Activated CD8-positive, alpha-beta memory T cell treated with anti-CD3 and anti-CD28 coated beads, Interleukin-2, amount 10 ng/mL, durations not matched to agents 7 days and 5 days (primary cell): ENCODE measurements around the gene PPP1R14C. TPM values are rescaled to one million over a fixed set of nuclear protein-coding genes. Genes with fewer than 3 reads are reported as not detected.

ENCODE experiments used
- ATAC-seq: fragments of 150-1000 bp; cut with Tn5 transposase; one replicate; pipeline ENCODE4 v1.10.0; 2021; ENCODE audit warnings: moderate library complexity
- CTCF ChIA-PET: fragments of 350-600 bp; sonication (Branson Sonifier 250); formaldehyde crosslinking; loops from one replicate; lab custom pipeline; 2021; ENCODE audit warnings: antibody characterized with exemption; lab: Charles Lee
- DNase-seq: peaks from one replicate; pipeline ENCODE4 v3.0.0-alpha.2; 2020
- H3K27ac Mint-ChIP-seq: one replicate; pipeline ENCODE4 v1.8.0; 2021; ENCODE audit warnings: mild to moderate bottlenecking, mixed read lengths
- H3K27me3 Mint-ChIP-seq: one replicate; pipeline ENCODE4 v1.8.0; 2021; ENCODE audit warnings: mixed read lengths
- H3K36me3 Mint-ChIP-seq: one replicate; pipeline ENCODE4 v1.8.0; 2021; ENCODE audit warnings: mild to moderate bottlenecking, mixed read lengths
- H3K4me1 Mint-ChIP-seq: one replicate; pipeline ENCODE4 v1.8.0; 2021; ENCODE audit warnings: mixed read lengths
- H3K4me3 Mint-ChIP-seq: one replicate; pipeline ENCODE4 v1.8.0; 2021; ENCODE audit warnings: mild to moderate bottlenecking, moderate library complexity, mixed read lengths
- H3K9me3 Mint-ChIP-seq: one replicate; pipeline ENCODE4 v1.8.0; 2022; ENCODE audit warnings: low read depth, mixed read lengths
- total RNA-seq, 2 experiments: library from RNA; stranded (reverse); gene quantifications; one replicate each; pipeline ENCODE4 v1.2.3, GENCODE V29; 2021

PPP1R14C gene
- total RNA-seq, 2 experiments from 2014 or later: 0.09 TPM; not detected in 1

DNA sequence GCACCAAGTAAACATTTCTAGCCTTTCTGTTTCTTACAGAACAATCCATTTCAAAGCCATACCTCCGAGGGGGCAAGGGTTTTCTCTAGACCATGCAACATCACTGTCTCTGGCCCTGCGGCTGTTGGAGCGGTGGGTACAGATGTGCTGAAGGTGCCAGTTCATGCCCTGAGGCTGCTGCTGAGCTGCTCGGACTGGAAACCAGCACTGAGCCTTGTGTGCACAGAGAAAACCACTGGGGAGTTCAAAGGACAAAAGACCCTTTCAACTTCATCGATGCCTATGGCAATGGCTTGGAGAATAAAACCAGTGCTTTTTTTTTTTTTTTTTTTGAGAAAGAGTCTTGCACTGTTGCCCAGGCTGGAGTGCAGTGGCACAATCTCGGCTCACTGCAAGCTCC is 132.6 kb downstream of the PPP1R14C start:
- CTCF ChIA-PET: interaction anchor here (1.1 kb wide), 1 partner anchor 16 kb away, joined by 3 read pairs; no protein-coding TSS in a partner anchor
- Mint-ChIP-seq H3K4me1 (peaks cover 10% of the 10 kb centered on the region), H3K4me3 (no peak overlapping the region), H3K36me3 (no peaks in the 10 kb centered on the region), H3K9me3 (no peaks in the 10 kb centered on the region), H3K27ac (no peak overlapping the region), H3K27me3 (peaks cover 65% of the 10 kb centered on the region)
- DNase-seq (no peak), ATAC-seq (no peak)

DNA sequence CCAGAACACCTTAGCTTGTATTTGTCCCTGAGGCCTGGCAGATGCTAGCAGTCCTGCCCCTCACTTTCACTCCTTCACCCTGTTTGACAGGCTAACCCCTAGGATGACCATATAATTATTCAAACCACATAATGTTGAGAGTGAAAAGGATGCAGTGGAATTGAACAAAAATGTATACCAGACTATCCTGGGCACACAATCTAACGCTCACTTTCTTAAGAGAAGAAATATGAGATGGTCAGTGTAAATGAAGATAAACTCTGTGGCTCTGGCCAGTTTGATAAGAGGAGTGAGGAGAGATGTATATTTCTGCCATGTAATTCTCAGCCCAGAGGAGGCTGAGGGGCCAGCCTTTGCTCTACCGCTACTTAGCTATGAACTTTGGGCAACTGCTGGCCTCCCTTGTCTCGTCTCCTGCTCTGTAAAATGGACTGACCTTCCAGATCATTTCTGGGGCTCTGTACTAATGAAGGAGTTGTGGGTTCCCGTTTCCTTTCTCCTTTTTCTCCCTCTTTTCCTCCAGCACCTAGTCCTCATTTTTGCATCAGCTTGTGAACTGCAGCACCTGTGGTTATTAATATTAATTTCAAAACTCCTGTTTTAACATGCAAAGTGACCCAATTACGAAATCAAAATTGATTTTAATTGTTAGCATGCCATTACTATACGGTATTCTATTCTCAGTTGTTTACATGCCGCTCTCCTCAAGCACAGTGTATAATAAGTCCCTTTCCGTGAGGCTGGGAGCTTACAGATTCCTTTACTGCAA is 133.5 kb downstream of the PPP1R14C start:
- Mint-ChIP-seq H3K4me1 (peaks cover 10% of the 10 kb centered on the region), H3K27me3 (peaks cover 69% of the 10 kb centered on the region), H3K36me3 (no peaks in the 10 kb centered on the region), H3K9me3 (no peaks in the 10 kb centered on the region), H3K27ac (no peak overlapping the region), H3K4me3 (no peak overlapping the region)
- CTCF ChIA-PET: no interaction called here
- DNase-seq (no peak), ATAC-seq (no peak)

DNA sequence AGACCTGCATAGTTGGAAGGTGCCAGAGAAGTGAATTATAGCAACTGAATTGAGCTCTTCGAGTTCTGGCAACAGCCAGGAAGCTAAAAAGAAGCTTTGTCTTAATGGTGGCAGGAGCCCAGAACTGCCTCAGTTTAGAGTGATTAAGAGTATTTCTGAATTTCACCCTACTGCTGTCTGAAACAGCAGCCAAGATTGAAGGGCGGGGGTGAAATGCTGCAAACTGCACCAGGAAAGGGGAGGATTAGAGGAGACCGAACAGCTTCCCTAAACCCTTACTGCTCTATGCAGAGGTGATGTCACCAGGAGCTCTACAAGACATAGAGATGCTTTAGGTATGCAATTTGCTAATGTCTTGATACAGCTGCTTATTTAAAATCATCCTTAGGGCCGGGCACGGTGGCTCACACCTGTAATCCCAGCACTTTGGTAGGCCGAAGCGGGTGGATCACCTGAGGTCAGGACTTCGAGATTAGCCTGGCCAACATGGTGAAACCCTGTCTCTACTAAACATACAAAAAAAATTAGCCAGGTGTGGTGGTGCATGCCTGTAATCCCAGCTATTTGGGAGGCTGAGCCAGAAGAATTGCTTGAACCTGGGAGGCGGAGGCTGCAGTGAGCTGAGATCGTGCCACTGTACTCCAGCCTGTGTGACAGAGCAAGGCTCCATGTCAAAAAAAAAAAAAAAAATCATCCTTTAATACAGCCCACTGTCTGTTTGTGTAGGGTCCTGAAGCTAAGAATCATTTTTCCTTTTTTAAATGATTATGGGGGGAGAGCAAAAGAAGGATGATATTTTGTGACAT is 134.3 kb downstream of the PPP1R14C start:
- no peak overlapping the region for H3K27ac Mint-ChIP-seq
- DNase-seq: no peak
- H3K9me3 Mint-ChIP-seq: no peaks in the 10 kb centered on the region
- H3K27me3 Mint-ChIP-seq: peaks cover 72% of the 10 kb centered on the region
- ATAC-seq: no peak
- H3K4me1 Mint-ChIP-seq: peaks cover 10% of the 10 kb centered on the region
- H3K4me3 Mint-ChIP-seq: no peak overlapping the region
- no peaks in the 10 kb centered on the region for H3K36me3 Mint-ChIP-seq
- CTCF ChIA-PET: no interaction called here

DNA sequence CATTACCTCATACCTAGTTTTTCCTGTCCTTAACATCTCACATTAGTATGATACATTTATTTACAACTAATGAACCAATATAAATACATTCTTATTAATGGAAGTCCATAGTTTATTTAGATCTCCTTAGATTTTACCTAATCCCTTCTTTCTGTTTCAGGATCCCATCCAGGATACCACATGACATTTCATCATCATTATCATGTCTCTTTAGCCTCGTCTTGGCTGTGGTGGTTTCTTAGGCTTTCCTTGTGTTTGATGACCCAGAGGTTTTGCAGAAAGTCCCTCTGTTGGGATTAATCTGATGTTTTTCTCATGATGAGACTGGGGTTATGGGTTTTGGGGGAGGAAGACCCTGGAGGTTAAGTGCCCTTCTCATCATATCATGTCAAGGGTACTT is 136.7 kb downstream of the PPP1R14C start:
- H3K4me1 Mint-ChIP-seq: no peaks in the 10 kb centered on the region
- H3K36me3 Mint-ChIP-seq: no peaks in the 10 kb centered on the region
- no peak overlapping the region for H3K4me3 Mint-ChIP-seq
- H3K9me3 Mint-ChIP-seq: no peaks in the 10 kb centered on the region
- DNase-seq (no peak), ATAC-seq (no peak)
- CTCF ChIA-PET: no interaction called here
- peaks cover 71% of the 10 kb centered on the region for H3K27me3 Mint-ChIP-seq
- H3K27ac Mint-ChIP-seq: no peak overlapping the region

DNA sequence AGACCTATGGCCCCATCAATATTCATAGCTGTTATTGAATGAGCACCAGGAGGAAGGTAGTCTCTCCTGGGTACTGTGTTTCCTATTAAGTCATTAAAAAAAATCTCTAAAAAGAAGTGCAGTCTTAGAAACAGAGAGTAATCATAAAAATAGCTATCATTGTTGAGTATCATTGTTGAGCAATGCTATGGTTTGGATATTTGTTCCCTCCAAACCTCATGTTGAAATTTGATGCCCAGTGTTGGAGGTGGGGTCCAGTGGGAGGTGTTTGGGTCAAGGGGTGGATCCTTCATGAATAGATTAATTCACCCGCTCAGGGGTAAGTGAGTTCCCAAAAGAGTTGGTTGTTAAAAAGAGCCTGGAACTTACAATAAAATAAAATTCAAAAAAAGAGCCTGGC is 137.9 kb downstream of the PPP1R14C start:
- DNase-seq (no peak), ATAC-seq (no peak)
- Mint-ChIP-seq H3K27ac (no peak overlapping the region), H3K9me3 (no peaks in the 10 kb centered on the region), H3K36me3 (no peaks in the 10 kb centered on the region), H3K27me3 (peaks cover 74% of the 10 kb centered on the region), H3K4me3 (no peak overlapping the region), H3K4me1 (no peaks in the 10 kb centered on the region)
- CTCF ChIA-PET: no interaction called here

- DNase-seq: no peak
- no peaks in the 10 kb centered on the region for H3K4me1 Mint-ChIP-seq
- no peaks in the 10 kb centered on the region for H3K36me3 Mint-ChIP-seq
- CTCF ChIA-PET: no interaction called here
- ATAC-seq: no peak
- no peak overlapping the region for H3K4me3 Mint-ChIP-seq
- H3K27ac Mint-ChIP-seq: no peak overlapping the region
- H3K27me3 Mint-ChIP-seq: peaks cover 75% of the 10 kb centered on the region
- no peaks in the 10 kb centered on the region for H3K9me3 Mint-ChIP-seq
Observed at GRCh38 chr6:150281767-150282166, 138.9 kb downstream of the PPP1R14C start.

GRCh38 chr6:150282806-150283205 is 140.0 kb downstream of the PPP1R14C start:
- Mint-ChIP-seq H3K27ac (no peak overlapping the region), H3K4me3 (no peak overlapping the region), H3K4me1 (no peaks in the 10 kb centered on the region), H3K9me3 (no peaks in the 10 kb centered on the region), H3K36me3 (no peaks in the 10 kb centered on the region), H3K27me3 (peaks cover 68% of the 10 kb centered on the region)
- DNase-seq: no peak
- ATAC-seq: no peak
- CTCF ChIA-PET: no interaction called here

- CTCF ChIA-PET: no interaction called here
- Mint-ChIP-seq H3K27me3 (peaks cover 60% of the 10 kb centered on the region), H3K27ac (no peak overlapping the region), H3K9me3 (no peaks in the 10 kb centered on the region), H3K4me1 (no peaks in the 10 kb centered on the region), H3K36me3 (no peaks in the 10 kb centered on the region), H3K4me3 (no peak overlapping the region)
- no peak for DNase-seq
- ATAC-seq: no peak
Observed at GRCh38 chr6:150286460-150286859, 143.6 kb downstream of the PPP1R14C start.

GRCh38 chr6:150286912-150287311 is 144.1 kb downstream of the PPP1R14C start:
- peaks cover 56% of the 10 kb centered on the region for H3K27me3 Mint-ChIP-seq
- DNase-seq: no peak
- H3K4me1 Mint-ChIP-seq: no peaks in the 10 kb centered on the region
- ATAC-seq: no peak
- no peaks in the 10 kb centered on the region for H3K36me3 Mint-ChIP-seq
- no peak overlapping the region for H3K4me3 Mint-ChIP-seq
- CTCF ChIA-PET: no interaction called here
- no peak overlapping the region for H3K27ac Mint-ChIP-seq
- H3K9me3 Mint-ChIP-seq: no peaks in the 10 kb centered on the region

DNA sequence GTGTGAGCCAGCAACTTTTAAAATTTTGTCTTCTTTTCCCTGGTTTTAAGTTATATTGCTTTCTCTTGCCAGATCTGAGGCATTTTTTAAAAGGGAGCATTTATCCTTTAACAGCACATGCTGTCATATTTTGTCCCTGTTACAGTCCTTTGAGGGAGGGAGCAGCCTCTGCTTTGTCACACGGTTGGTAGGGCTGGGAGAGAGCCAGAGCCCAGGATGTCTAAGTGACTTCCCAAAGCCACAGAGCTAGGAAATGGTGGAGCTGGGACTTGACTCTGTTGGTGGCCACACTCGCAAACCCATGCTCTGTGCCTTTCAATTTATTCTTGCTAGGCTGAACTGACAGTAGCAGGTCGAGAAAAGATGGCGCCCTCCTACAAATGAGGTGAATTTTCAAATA is 145.6 kb downstream of the PPP1R14C start:
- no peaks in the 10 kb centered on the region for H3K4me1 Mint-ChIP-seq
- no peaks in the 10 kb centered on the region for H3K36me3 Mint-ChIP-seq
- H3K4me3 Mint-ChIP-seq: no peak overlapping the region
- DNase-seq (no peak), ATAC-seq (no peak)
- CTCF ChIA-PET: no interaction called here
- peaks cover 47% of the 10 kb centered on the region for H3K27me3 Mint-ChIP-seq
- no peaks in the 10 kb centered on the region for H3K9me3 Mint-ChIP-seq
- H3K27ac Mint-ChIP-seq: no peak overlapping the region

DNA sequence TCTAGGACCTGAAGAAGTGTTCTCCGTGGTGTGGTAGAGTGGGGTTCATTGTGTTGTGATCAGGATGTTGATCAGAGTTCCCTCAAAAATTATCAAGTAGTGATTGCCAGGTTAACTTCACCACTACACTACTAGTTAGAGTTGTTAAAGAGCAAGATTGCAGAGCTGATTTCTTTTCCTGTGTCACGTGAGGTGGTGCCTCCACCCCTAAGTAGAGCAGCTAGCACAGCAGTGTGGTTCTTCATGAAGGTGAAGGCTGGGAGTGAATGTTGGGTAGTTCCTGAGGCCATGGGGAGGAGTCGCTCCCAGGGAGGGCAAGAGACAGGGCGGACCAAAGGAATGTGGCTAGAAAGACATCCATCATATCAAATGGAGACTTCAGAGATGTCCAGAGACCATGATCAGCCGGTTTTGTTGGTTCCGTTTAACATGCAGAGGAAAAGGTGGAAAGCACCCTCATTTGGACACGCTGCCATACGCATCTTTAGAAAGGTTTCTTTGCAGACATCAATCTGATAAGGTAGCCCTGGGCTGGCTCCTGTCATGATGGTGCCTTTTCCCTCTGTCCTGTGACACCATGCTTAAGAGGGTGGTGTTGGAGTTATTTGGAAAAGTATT is 146.7 kb downstream of the PPP1R14C start:
- no peak overlapping the region for H3K4me3 Mint-ChIP-seq
- CTCF ChIA-PET: no interaction called here
- no peak for DNase-seq
- H3K9me3 Mint-ChIP-seq: no peaks in the 10 kb centered on the region
- no peaks in the 10 kb centered on the region for H3K4me1 Mint-ChIP-seq
- no peak for ATAC-seq
- peaks cover 43% of the 10 kb centered on the region for H3K27me3 Mint-ChIP-seq
- H3K36me3 Mint-ChIP-seq: no peaks in the 10 kb centered on the region
- no peak overlapping the region for H3K27ac Mint-ChIP-seq

GRCh38 chr6:150290429-150290828 is 147.6 kb downstream of the PPP1R14C start:
- ATAC-seq (no peak), DNase-seq (no peak)
- no peaks in the 10 kb centered on the region for H3K36me3 Mint-ChIP-seq
- no peaks in the 10 kb centered on the region for H3K9me3 Mint-ChIP-seq
- no peak overlapping the region for H3K27ac Mint-ChIP-seq
- peaks cover 36% of the 10 kb centered on the region for H3K27me3 Mint-ChIP-seq
- H3K4me1 Mint-ChIP-seq: no peaks in the 10 kb centered on the region
- H3K4me3 Mint-ChIP-seq: no peak overlapping the region
- CTCF ChIA-PET: no interaction called here

DNA sequence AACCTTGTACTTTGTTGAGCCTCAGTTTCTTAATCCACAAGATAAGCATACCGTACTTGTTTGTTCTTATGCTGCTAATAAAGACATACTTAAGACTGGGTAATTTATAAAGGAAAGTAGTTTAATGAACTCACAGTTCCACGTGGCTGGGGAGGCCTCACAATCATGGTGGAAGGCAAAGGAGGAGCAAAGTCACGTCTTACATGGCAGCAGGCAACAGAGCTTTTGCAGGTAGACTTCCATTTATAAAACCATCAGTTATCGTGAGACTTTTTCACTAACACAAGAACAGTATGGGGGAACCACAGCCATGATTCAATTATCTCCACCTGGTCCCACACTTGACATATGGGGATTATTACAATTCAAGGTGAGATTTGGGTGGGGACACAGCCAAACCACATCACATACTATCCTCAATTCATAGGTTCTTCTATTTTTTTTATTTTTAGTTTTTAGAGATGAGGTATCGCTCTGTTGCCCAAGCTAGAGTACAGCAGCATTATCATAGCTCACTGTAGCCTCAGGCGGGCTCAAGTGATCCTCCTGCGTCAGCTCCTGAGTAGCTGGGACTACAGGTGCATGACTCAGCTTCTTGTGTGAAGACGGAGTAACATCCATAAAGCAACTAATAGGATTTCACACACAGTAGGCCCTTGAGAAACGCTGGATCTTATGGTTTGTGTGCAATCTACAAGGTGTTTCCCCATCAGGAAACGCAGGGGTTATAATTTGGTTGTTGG is 149.3 kb downstream of the PPP1R14C start:
- H3K36me3 Mint-ChIP-seq: no peaks in the 10 kb centered on the region
- no peak overlapping the region for H3K4me3 Mint-ChIP-seq
- CTCF ChIA-PET: interaction anchor here (1.5 kb wide), 1 partner anchor 17 kb away, joined by 3 read pairs; no protein-coding TSS in a partner anchor
- H3K27me3 Mint-ChIP-seq: peaks cover 20% of the 10 kb centered on the region
- ATAC-seq (no peak), DNase-seq (no peak)
- no peaks in the 10 kb centered on the region for H3K9me3 Mint-ChIP-seq
- H3K4me1 Mint-ChIP-seq: no peaks in the 10 kb centered on the region
- no peak overlapping the region for H3K27ac Mint-ChIP-seq
